Measurements from ENCODE around the gene CYP2A7. TPM values are rescaled to one million over a fixed set of nuclear protein-coding genes. Genes with fewer than 3 reads are reported as not detected.
"Not testable (repeated sequence)": the region's sequence is repeated elsewhere in the genome, so short reads cannot be mapped to it uniquely, and the experiment has no call there.

The CYP2A7 gene
- total RNA-seq, 4 donors from 2014 or later: not detected

GRCh38 chr19:40872209-40872608 lies 9.8 kb downstream of the CYP2A7 start:
- intact Hi-C loops (cut with DNase I): no loop called here
- Histone ChIP-seq H3K27ac (no peak overlapping the region), H3K9me3 (no peaks in the 10 kb centered on the region), H3K27me3 (peaks cover 0 to 15% (median 0%) of the 10 kb centered on the region in 4 donors), H3K4me3 (no peak overlapping the region), H3K4me1 (no peaks in the 10 kb centered on the region), H3K36me3 (no peaks in the 10 kb centered on the region)
- DNase-seq: no peak
- TF ChIP-seq POLR2A (IDR thresholded peaks at IDR 0.05): no peak
- no peak for TF ChIP-seq CTCF (IDR thresholded peaks at IDR 0.05)
- 74 to 85% methylated on average over 2 of the region's 2 CpGs for WGBS, 2 donors

DNA sequence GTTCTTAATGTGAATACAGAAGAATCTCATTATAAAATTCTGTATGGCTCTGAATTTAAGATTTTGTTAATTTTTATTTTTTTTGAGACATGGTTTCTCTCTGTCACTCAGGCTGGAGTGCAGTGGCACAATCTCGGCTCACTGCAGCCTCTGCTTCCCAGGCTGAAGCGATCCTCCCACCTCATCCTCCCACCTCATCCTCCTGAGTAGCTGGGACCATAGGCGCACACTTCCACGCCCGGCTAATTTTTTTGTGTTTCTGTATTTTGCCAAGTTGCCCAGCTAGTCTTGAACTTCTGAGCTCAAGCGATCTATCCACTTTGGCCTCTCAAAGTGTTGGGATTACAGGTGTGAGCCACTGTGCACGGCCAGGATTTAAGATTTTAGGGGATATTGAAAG lies 14.3 kb downstream of the CYP2A7 start:
- intact Hi-C loops (cut with DNase I): no loop called here

DNA sequence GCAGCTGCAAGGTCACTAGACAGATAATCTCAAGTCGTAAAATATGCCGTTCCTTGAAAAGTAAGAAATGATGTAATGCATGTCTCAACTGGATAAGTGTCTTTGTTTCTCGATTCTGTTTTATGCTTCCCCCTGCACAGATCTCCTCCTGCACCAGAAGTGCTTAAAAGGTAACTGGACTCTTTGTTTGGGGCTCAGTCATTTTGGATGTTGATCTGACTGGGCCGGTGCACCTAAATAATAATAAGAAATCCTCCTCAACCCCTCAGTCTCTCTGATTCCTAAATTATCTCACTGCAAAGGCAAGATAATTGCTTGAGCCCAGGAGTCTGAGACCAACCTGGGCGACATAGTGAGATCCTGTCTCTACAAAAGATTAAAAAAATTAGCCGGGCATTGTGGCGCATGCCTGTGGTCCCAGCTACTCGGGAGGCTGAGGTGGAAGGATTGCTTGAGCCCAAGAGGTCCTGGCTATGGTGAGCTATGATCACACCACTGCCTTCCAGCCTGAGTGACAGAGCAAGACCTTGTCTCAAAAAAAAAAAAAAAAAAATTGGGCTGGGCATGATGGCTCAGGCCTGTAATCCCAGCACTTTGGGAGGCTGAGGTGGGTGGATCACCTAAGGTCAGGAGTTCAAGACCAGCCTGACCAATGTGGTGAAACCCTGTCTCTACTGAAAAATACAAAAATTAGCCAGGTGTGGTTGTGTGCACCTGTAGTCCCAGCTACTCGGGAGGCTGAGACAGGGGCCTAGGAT lies 17.1 kb downstream of the CYP2A7 start:
- DNase-seq; H3K27me3 ChIP-seq; H3K27ac ChIP-seq; H3K4me3 ChIP-seq; H3K4me1 ChIP-seq; H3K9me3 ChIP-seq; H3K36me3 ChIP-seq; intact Hi-C loops (cut with DNase I): not testable (repeated sequence)
- WGBS, 2 donors: 34 to 69% methylated on average over 4 to 9 of the region's 9 CpGs

More for the DNA sequence above, 14.3 kb downstream of the CYP2A7 start:
- Histone ChIP-seq H3K27ac (no peak overlapping the region), H3K4me3 (no peak overlapping the region), H3K9me3 (no peaks in the 10 kb centered on the region), H3K4me1 (no peaks in the 10 kb centered on the region), H3K36me3 (no peaks in the 10 kb centered on the region), H3K27me3 (no peaks in the 10 kb centered on the region)
- WGBS, 2 donors: 81 to 88% methylated on average over 5 to 6 of the region's 7 CpGs
- DNase-seq: no peak
- TF ChIP-seq CTCF (IDR thresholded peaks at IDR 0.05): no peak

GRCh38 chr19:40862785-40863184 lies 19.2 kb downstream of the CYP2A7 start:
- Histone ChIP-seq H3K27me3 (no peaks in the 10 kb centered on the region), H3K36me3 (no peaks in the 10 kb centered on the region), H3K4me1 (no peaks in the 10 kb centered on the region), H3K27ac (no peak overlapping the region), H3K9me3 (no peaks in the 10 kb centered on the region), H3K4me3 (no peak overlapping the region)
- no peak for DNase-seq
- intact Hi-C loops (cut with DNase I): no loop called here
- WGBS, 2 donors: 87% methylated on average over 4 of the region's 4 CpGs; no CpG with 5 or more reads in 1 of the 2 donors
- TF ChIP-seq POLR2A (IDR thresholded peaks at IDR 0.05): no peak

DNA sequence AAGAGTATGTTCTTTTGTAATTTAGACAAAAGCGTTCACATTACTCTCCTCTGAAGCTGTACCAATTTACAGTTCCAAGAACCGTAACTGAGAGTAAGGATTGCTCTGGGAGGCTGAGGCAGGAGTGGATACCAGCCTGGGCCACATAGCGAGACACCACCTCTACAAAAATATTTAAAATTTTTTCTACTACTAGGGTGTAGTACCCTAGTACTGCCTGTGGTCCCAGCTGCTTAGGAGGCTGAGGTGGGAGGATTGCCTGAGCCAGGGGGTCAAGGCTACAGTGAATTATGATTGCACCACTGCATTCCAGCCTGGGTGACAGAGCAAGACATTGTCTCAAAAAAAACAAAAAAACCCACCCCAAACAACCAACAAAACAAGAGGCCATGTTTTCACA lies 19.7 kb downstream of the CYP2A7 start:
- Histone ChIP-seq H3K4me3 (no peak overlapping the region), H3K27me3 (no peaks in the 10 kb centered on the region), H3K27ac (no peak overlapping the region), H3K4me1 (no peaks in the 10 kb centered on the region), H3K36me3 (no peaks in the 10 kb centered on the region), H3K9me3 (no peaks in the 10 kb centered on the region)
- DNase-seq: no peak
- no peak for TF ChIP-seq POLR2A (IDR thresholded peaks at IDR 0.05)
- TF ChIP-seq CTCF (IDR thresholded peaks at IDR 0.05): no peak
- 77 to 89% methylated on average over 3 of the region's 3 CpGs for WGBS, 2 donors
- intact Hi-C loops (cut with DNase I): no loop called here

GRCh38 chr19:40858109-40858508 lies 23.9 kb downstream of the CYP2A7 start:
- Histone ChIP-seq H3K9me3 (no peaks in the 10 kb centered on the region), H3K36me3 (no peaks in the 10 kb centered on the region), H3K27ac (no peak overlapping the region), H3K4me3 (no peak overlapping the region), H3K4me1 (no peaks in the 10 kb centered on the region), H3K27me3 (no peaks in the 10 kb centered on the region)
- intact Hi-C loops (cut with DNase I): no loop called here
- WGBS, 2 donors: 45 to 83% methylated on average over 4 to 5 of the region's 5 CpGs
- TF ChIP-seq CTCF (IDR thresholded peaks at IDR 0.05) (no peak), POLR2A (IDR thresholded peaks at IDR 0.05) (no peak)
- DNase-seq: no peak

GRCh38 chr19:40852467-40853152 lies 29.4 kb downstream of the CYP2A7 start:
- intact Hi-C loops (cut with DNase I); H3K4me1 ChIP-seq; H3K36me3 ChIP-seq; DNase-seq; H3K4me3 ChIP-seq; H3K27ac ChIP-seq; H3K9me3 ChIP-seq: not testable (repeated sequence)
- H3K27me3 ChIP-seq: peaks cover 0 to 33% (median 0%) of the 10 kb centered on the region in 4 donors
- 47 to 60% methylated on average over 2 of the region's 3 CpGs for WGBS, 2 donors

DNA sequence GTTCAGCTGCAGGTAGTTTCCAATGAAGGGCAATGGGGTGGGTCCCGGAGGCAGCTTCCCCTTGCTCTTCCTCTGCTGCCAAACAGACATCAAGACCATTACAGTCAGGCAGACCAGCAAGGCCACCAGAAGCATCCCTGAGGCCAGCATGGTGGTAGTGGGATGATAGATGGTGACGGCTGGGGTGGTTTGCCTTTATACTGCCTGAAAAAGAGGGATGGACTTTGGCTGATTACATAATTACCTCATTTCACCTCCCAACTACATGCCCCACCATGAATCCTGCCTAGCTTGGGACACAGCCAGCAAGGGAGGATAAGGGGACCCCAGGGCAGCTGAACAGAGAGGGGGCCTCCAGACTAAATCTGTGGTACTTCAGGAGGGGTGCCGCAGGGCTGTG lies 31.8 kb downstream of the CYP2A7 start, which contains the start of gene CYP2A6:
CYP2A6 (minus strand) TSS at position 171 of the 400 bp plus-strand sequence; CDS start at position 150, 21 bp downstream.
- H3K27ac ChIP-seq; intact Hi-C loops (cut with DNase I); H3K9me3 ChIP-seq; H3K36me3 ChIP-seq; DNase-seq; H3K4me1 ChIP-seq; H3K4me3 ChIP-seq: not testable (repeated sequence)
- 50 to 83% methylated on average over 1 to 2 of the region's 3 CpGs for WGBS, 2 donors
- H3K27me3 ChIP-seq: peaks cover 0 to 47% (median 0%) of the 10 kb centered on the region in 4 donors

GRCh38 chr19:40846722-40847121 lies 35.3 kb downstream of the CYP2A7 start:
- H3K27me3 ChIP-seq: peaks cover 0 to 47% (median 0%) of the 10 kb centered on the region in 4 donors
- H3K36me3 ChIP-seq; H3K9me3 ChIP-seq; DNase-seq; H3K4me3 ChIP-seq; intact Hi-C loops (cut with DNase I); H3K27ac ChIP-seq: not testable (repeated sequence)
- 63 to 75% methylated on average over 1 to 4 of the region's 8 CpGs for WGBS, 2 donors
- peaks cover 0 to 19% (median 0%) of the 10 kb centered on the region in 3 donors for H3K4me1 ChIP-seq

Measured in esophagus squamous epithelium (tissue), 5 donors.